Transverse colon (tissue), 4 donors: Measurements from ENCODE around the gene NEK7. TPM values are rescaled to one million over a fixed set of nuclear protein-coding genes. Genes with fewer than 3 reads are reported as not detected.
A peak's percentile ranks its signal among the peaks of the same experiment; 100 is the strongest.
"Not testable (repeated sequence)": the region's sequence is repeated elsewhere in the genome, so short reads cannot be mapped to it uniquely, and the experiment has no call there.

Source experiments
- DNase-seq: peaks from one replicate; pipeline ENCODE4 v3.0.0-alpha.2; 2019
- H3K27ac ChIP-seq, 4 donors: fragments of 200-600 bp; sonication (generic); 2 replicates each; pipeline ENCODE4 v1.5.1; 2016 to 2018; ENCODE audit warnings: inconsistent platforms in 4 of 4
- H3K27me3 ChIP-seq: fragments of 200-600 bp; sonication (generic); 2 replicates; pipeline ENCODE4 v1.5.1; 2017; ENCODE audit warnings: inconsistent platforms
- H3K36me3 ChIP-seq, 4 donors: fragments of 200-600 bp; sonication (generic); 2 replicates each; pipeline ENCODE4 v1.5.1; 2017 to 2019; ENCODE audit warnings: inconsistent platforms in 4 of 4
- H3K4me1 ChIP-seq, 4 donors: fragments of 200-600 bp; sonication (generic); 2 replicates each; pipeline ENCODE4 v1.5.1; 2017 to 2020; ENCODE audit warnings: inconsistent platforms in 4 of 4
- H3K4me3 ChIP-seq, 4 donors: fragments of 200-600 bp; sonication (generic); 1 replicate in 1 of 4; 2 replicates in 3 of 4; pipeline versions ENCODE4 v1.5.1 to v1.6.1; 2017 to 2019; ENCODE audit warnings: inconsistent platforms in 4 of 4
- H3K9me3 ChIP-seq, 2 donors: fragments of 200-600 bp; sonication (generic); 2 replicates each; pipeline ENCODE4 v1.5.1; 2017 to 2019; ENCODE audit warnings: inconsistent platforms in 2 of 2
- CTCF ChIP-seq, 5 experiments: fragments of 200-600 bp in 3 of 5; fragments of 450-650 bp in 2 of 5; sonication (generic) in 3 of 5; IDR thresholded peaks; 1 replicate in 2 of 5; 2 replicates in 3 of 5; pipeline ENCODE4 v1.5.1; 2016 to 2017; ENCODE audit warnings: antibody characterized with exemption in 5 of 5, inconsistent platforms in 3 of 5, mild to moderate bottlenecking in 2 of 5, moderate library complexity in 1 of 5
- EP300 ChIP-seq: sonication (generic); formaldehyde crosslinking; IDR thresholded peaks from one replicate; pipeline ENCODE4 v1.6.1; 2017; ENCODE audit warnings: antibody characterized with exemption, low read depth
- POLR2A ChIP-seq: fragments of 450-650 bp; IDR thresholded peaks from one replicate; pipeline ENCODE4 v1.6.1; 2016; ENCODE audit warnings: antibody characterized with exemption, mild to moderate bottlenecking, moderate library complexity
- POLR2AphosphoS5 ChIP-seq, 3 donors: sonication (generic); formaldehyde crosslinking; IDR thresholded peaks; one replicate each; pipeline ENCODE4 v1.6.1; 2016; ENCODE audit warnings: antibody characterized with exemption in 3 of 3
- WGBS, 2 donors: methylation state at CpG; one replicate each; pipeline ENCODE4 v1.1.5; 2018; ENCODE audit warnings: low coverage in 1 of 2; 5-methylcytosine and 5-hydroxymethylcytosine counted together
- in situ Hi-C, 4 donors: fragments of 200-750 bp; cut with MboI; loops; one replicate each; pipeline versions ENCODE4 v1.15.0 to v1.15.1; 2017; ENCODE audit warnings: low sequenced_read_pairs in 3 of 4, low pct_ligation_motif_present in 1 of 4, low pct_unique_long_range_greater_than_20kb in 1 of 4
- intact Hi-C: fragments of 100-400 bp; cut with DNase I; formaldehyde crosslinking; loops from one replicate; pipeline ENCODE4 v1.15.1; 2023; ENCODE audit warnings: low total_unique reads
- total RNA-seq, 4 donors: library from RNA; depleted of rRNA; stranded (reverse); fragments of >200 nt; gene quantifications; one replicate each; pipeline ENCODE4 v1.1.0, GENCODE V29; 2016

NEK7 gene
- total RNA-seq, 4 donors from 2014 or later: 40.4 to 71.0 (median 57.6) TPM

GRCh38 chr1:198298640-198299039 is 141.8 kb downstream of the NEK7 start:
- Histone ChIP-seq H3K9me3 (no peaks in the 10 kb centered on the region), H3K4me1 (no peaks in the 10 kb centered on the region), H3K36me3 (no peaks in the 10 kb centered on the region), H3K27ac (no peak overlapping the region), H3K27me3 (no peaks in the 10 kb centered on the region), H3K4me3 (no peak overlapping the region)
- intact Hi-C loops (no loop called here), in situ Hi-C loops (no loop called here)
- no peak for TF ChIP-seq POLR2A
- TF ChIP-seq EP300: no peak
- no peak for TF ChIP-seq CTCF (IDR thresholded peaks at IDR 0.05)
- no peak for TF ChIP-seq POLR2AphosphoS5 (IDR thresholded peaks at IDR 0.05)
- DNase-seq: no peak
- 90 to 100% methylated on average over 2 to 6 of the region's 6 CpGs for whole genome bisulfite sequencing, 2 donors

GRCh38 chr1:198300451-198300850 is 143.7 kb downstream of the NEK7 start:
- TF ChIP-seq EP300 (no peak), POLR2A (no peak), CTCF (IDR thresholded peaks at IDR 0.05) (no peak), POLR2AphosphoS5 (IDR thresholded peaks at IDR 0.05) (no peak)
- in situ Hi-C loops (no loop called here), intact Hi-C loops (no loop called here)
- no peaks in the 10 kb centered on the region for H3K4me1 ChIP-seq
- no peak overlapping the region for H3K4me3 ChIP-seq
- DNase-seq: no peak
- H3K27ac ChIP-seq: no peak overlapping the region
- 100% methylated on average over 1 of the region's 1 CpG for whole genome bisulfite sequencing, 2 donors
- H3K36me3 ChIP-seq: no peaks in the 10 kb centered on the region
- H3K27me3 ChIP-seq: no peaks in the 10 kb centered on the region
- H3K9me3 ChIP-seq: no peaks in the 10 kb centered on the region

GRCh38 chr1:198304431-198304830 is 147.6 kb downstream of the NEK7 start:
- no peaks in the 10 kb centered on the region for H3K27me3 ChIP-seq
- H3K4me1 ChIP-seq: no peaks in the 10 kb centered on the region
- no peak overlapping the region for H3K4me3 ChIP-seq
- TF ChIP-seq POLR2AphosphoS5 (IDR thresholded peaks at IDR 0.05) (no peak), CTCF (IDR thresholded peaks at IDR 0.05) (no peak), POLR2A (no peak), EP300 (no peak)
- no peak for DNase-seq
- in situ Hi-C loops (no loop called here), intact Hi-C loops (no loop called here)
- H3K9me3 ChIP-seq: no peaks in the 10 kb centered on the region
- H3K36me3 ChIP-seq: peaks cover 0 to 8% (median 0%) of the 10 kb centered on the region in 4 donors
- 94 to 97% methylated on average over 3 of the region's 3 CpGs for WGBS, 2 donors
- no peak overlapping the region for H3K27ac ChIP-seq

GRCh38 chr1:198314817-198315216 is 158.0 kb downstream of the NEK7 start:
- H3K27me3 ChIP-seq, H3K4me1 ChIP-seq, in situ Hi-C loops, intact Hi-C loops, H3K36me3 ChIP-seq, H3K9me3 ChIP-seq, H3K27ac ChIP-seq, H3K4me3 ChIP-seq: not testable (repeated sequence)
- DNase-seq: peak; percentile 7
- WGBS, 2 donors: 65 to 91% methylated on average over 4 to 15 of the region's 15 CpGs

GRCh38 chr1:198315331-198315730 is 158.5 kb downstream of the NEK7 start:
- H3K36me3 ChIP-seq: peaks cover 0 to 12% (median 0%) of the 10 kb centered on the region in 4 donors
- H3K4me1 ChIP-seq, H3K4me3 ChIP-seq, H3K9me3 ChIP-seq, H3K27ac ChIP-seq, H3K27me3 ChIP-seq, in situ Hi-C loops, intact Hi-C loops, DNase-seq: not testable (repeated sequence)
- WGBS, 2 donors: 99 to 100% methylated on average over 1 to 8 of the region's 8 CpGs
